Thyroid gland (tissue), 4 donors: ENCODE results near the gene MAST4. TPM values are rescaled to one million over a fixed set of nuclear protein-coding genes. Genes with fewer than 3 reads are reported as not detected.
A peak's percentile ranks its signal among the peaks of the same experiment; 100 is the strongest.

Experiments used
- DNase-seq, 2 donors: peaks; one replicate each; pipeline ENCODE4 v3.0.0-alpha.2; 2019
- H3K27ac ChIP-seq, 3 donors: fragments of 200-600 bp; sonication (generic); 1 replicate in 2 of 3; 2 replicates in 1 of 3; pipeline ENCODE4 v1.5.1; 2016 to 2019; ENCODE audit warnings: mild to moderate bottlenecking in 1 of 3, moderate library complexity in 1 of 3
- H3K27me3 ChIP-seq: fragments of 200-600 bp; sonication (generic); one replicate; pipeline ENCODE4 v1.5.1; 2019
- H3K36me3 ChIP-seq, 2 donors: fragments of 200-600 bp; sonication (generic); one replicate each; pipeline ENCODE4 v1.5.1; 2016 to 2019
- H3K4me1 ChIP-seq, 2 donors: fragments of 200-600 bp; sonication (generic); one replicate each; pipeline ENCODE4 v1.5.1; 2017 to 2019
- H3K4me3 ChIP-seq, 3 donors: fragments of 200-600 bp; sonication (generic); replicated peaks in 1 of 3; 1 replicate in 2 of 3; 2 replicates in 1 of 3; pipeline ENCODE4 v1.5.1; 2016; ENCODE audit warnings: mild to moderate bottlenecking in 1 of 3
- H3K9me3 ChIP-seq: fragments of 200-600 bp; sonication (generic); one replicate; pipeline ENCODE4 v1.5.1; 2017
- CTCF ChIP-seq, 6 experiments: fragments of 200-600 bp in 3 of 6; fragments of 450-650 bp in 3 of 6; sonication (generic) in 3 of 6; IDR thresholded peaks; one replicate each; pipeline ENCODE4 v1.5.1; 2016 to 2019; ENCODE audit warnings: antibody characterized with exemption in 6 of 6, mild to moderate bottlenecking in 2 of 6, inconsistent platforms in 1 of 6, moderate library complexity in 1 of 6
- POLR2A ChIP-seq, 2 donors: fragments of 450-650 bp; IDR thresholded peaks; one replicate each; pipeline ENCODE4 v1.6.1; 2017; ENCODE audit warnings: antibody characterized with exemption in 2 of 2, mild to moderate bottlenecking in 2 of 2, moderate library complexity in 1 of 2
- WGBS, 2 donors: methylation state at CpG; one replicate each; pipeline ENCODE4 v1.1.5; 2017; 5-methylcytosine and 5-hydroxymethylcytosine counted together
- intact Hi-C: fragments of 100-400 bp; cut with DNase I; formaldehyde crosslinking; loops from one replicate; pipeline ENCODE4 v1.15.1; 2023
- total RNA-seq, 4 donors: library from RNA; depleted of rRNA; stranded (reverse); fragments of >200 nt; gene quantifications; one replicate each; pipeline ENCODE4 v1.2.3, GENCODE V29; 2016

The MAST4 gene
- total RNA-seq, 4 donors from 2014 or later: 20.2 to 38.3 (median 24.4) TPM

GRCh38 chr5:66986534-66986933 lies 390.3 kb downstream of the MAST4 start:
- no peaks in the 10 kb centered on the region for H3K36me3 ChIP-seq
- 91 to 95% methylated on average over 4 of the region's 4 CpGs for WGBS, 2 donors
- intact Hi-C loops: no loop called here
- no peaks in the 10 kb centered on the region for H3K9me3 ChIP-seq
- H3K27me3 ChIP-seq: no peaks in the 10 kb centered on the region
- no peak overlapping the region for H3K4me3 ChIP-seq
- peaks cover 20 to 41% of the 10 kb centered on the region in 2 donors for H3K4me1 ChIP-seq
- no peak for DNase-seq
- H3K27ac ChIP-seq: no peak overlapping the region
- no peak for TF ChIP-seq POLR2A (IDR thresholded peaks at IDR 0.05)
- no peak for TF ChIP-seq CTCF (IDR thresholded peaks at IDR 0.05)

- intact Hi-C loops: no loop called here
- no peaks in the 10 kb centered on the region for H3K9me3 ChIP-seq
- H3K27ac ChIP-seq: no peak overlapping the region
- peaks cover 17 to 39% of the 10 kb centered on the region in 2 donors for H3K4me1 ChIP-seq
- no peak for TF ChIP-seq CTCF (IDR thresholded peaks at IDR 0.05)
- TF ChIP-seq POLR2A (IDR thresholded peaks at IDR 0.05): no peak
- WGBS, 2 donors: 85 to 87% methylated on average over 2 of the region's 2 CpGs
- no peak overlapping the region for H3K4me3 ChIP-seq
- DNase-seq: no peak
- no peaks in the 10 kb centered on the region for H3K27me3 ChIP-seq
- no peaks in the 10 kb centered on the region for H3K36me3 ChIP-seq
These were observed 390.9 kb downstream of the MAST4 start for GRCh38 chr5:66987126-66987525.

DNA sequence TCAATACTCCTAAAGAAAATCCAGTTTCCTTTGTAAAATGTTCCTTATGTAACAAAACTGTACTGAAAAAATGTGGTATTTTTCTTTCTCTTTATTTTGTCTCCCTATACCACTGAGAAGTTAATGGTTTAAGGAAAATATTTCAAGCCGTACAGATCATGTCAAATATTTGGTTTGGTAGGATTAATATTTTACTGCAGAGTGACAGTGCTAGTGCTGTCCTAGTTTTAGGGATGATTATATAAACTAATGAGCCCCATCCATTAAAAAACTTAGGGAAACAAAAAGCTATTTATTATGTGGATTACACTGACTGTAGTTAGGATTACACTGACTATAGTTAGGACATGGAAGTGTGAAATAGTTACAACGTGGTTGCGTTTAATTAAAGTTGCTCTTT lies 391.3 kb downstream of the MAST4 start:
- H3K9me3 ChIP-seq: no peaks in the 10 kb centered on the region
- H3K27ac ChIP-seq: no peak overlapping the region
- no peak for DNase-seq
- no peak overlapping the region for H3K4me3 ChIP-seq
- WGBS, 2 donors: 87 to 93% methylated on average over 3 of the region's 3 CpGs
- peaks cover 12 to 35% of the 10 kb centered on the region in 2 donors for H3K4me1 ChIP-seq
- H3K36me3 ChIP-seq: no peaks in the 10 kb centered on the region
- no peak for TF ChIP-seq POLR2A (IDR thresholded peaks at IDR 0.05)
- intact Hi-C loops: no loop called here
- H3K27me3 ChIP-seq: no peaks in the 10 kb centered on the region

GRCh38 chr5:66987949-66988838 lies 392.0 kb downstream of the MAST4 start:
- intact Hi-C loops: no loop called here
- Histone ChIP-seq H3K36me3 (no peaks in the 10 kb centered on the region), H3K4me1 (peaks cover 6 to 30% of the 10 kb centered on the region in 2 donors), H3K27me3 (no peaks in the 10 kb centered on the region), H3K9me3 (no peaks in the 10 kb centered on the region), H3K27ac (no peak overlapping the region), H3K4me3 (no peak overlapping the region)
- no peak for DNase-seq
- no peak for TF ChIP-seq POLR2A (IDR thresholded peaks at IDR 0.05)
- peak; percentile 65 to 87 (median 80) for TF ChIP-seq CTCF (IDR thresholded peaks at IDR 0.05)
- WGBS, 2 donors: 60% methylated on average over 3 of the region's 3 CpGs

- intact Hi-C loops: no loop called here
- Histone ChIP-seq H3K27me3 (no peaks in the 10 kb centered on the region), H3K27ac (peak overlapping the region in 1 of 3 donors; percentile 31), H3K9me3 (no peaks in the 10 kb centered on the region), H3K4me1 (peaks cover 5 to 24% of the 10 kb centered on the region in 2 donors), H3K36me3 (no peaks in the 10 kb centered on the region), H3K4me3 (no peak overlapping the region)
- WGBS, 2 donors: 0 to 8% methylated on average over 1 of the region's 1 CpG
- peak in 1 of 2 donors; percentile 34 for DNase-seq
- TF ChIP-seq CTCF (IDR thresholded peaks at IDR 0.05): no peak
- TF ChIP-seq POLR2A (IDR thresholded peaks at IDR 0.05): no peak
These were observed 393.1 kb downstream of the MAST4 start for GRCh38 chr5:66989286-66989685.
